Kidney (tissue), 22 donors: Measurements from ENCODE around the gene PCSK1. TPM values are rescaled to one million over a fixed set of nuclear protein-coding genes. Genes with fewer than 3 reads are reported as not detected.

Source experiments
- DNase-seq, 5 donors: peaks; one replicate each; pipeline ENCODE4 v3.0.0-alpha.2; 2013 to 2020
- FAIRE-seq: peaks from 2 replicates; lab custom pipeline; 2012; peaks lifted over from hg19 to GRCh38; lab: Jason Lieb, UNC
- H3K27ac ChIP-seq, 2 donors: one replicate each; pipeline ENCODE4 v1.7.0; 2013; ENCODE audit warnings: low read depth in 2 of 2, low read length in 2 of 2, inconsistent platforms in 1 of 2
- H3K27me3 ChIP-seq: one replicate; pipeline ENCODE4 v1.7.1; 2013; ENCODE audit warnings: low read length, inconsistent platforms; ENCODE audit not compliant: control insufficient read depth, insufficient read depth
- H3K36me3 ChIP-seq, 3 donors: one replicate each; pipeline versions ENCODE4 v1.7.0 to v1.7.1; 2013; ENCODE audit warnings: low read length in 3 of 3, control low read depth in 1 of 3, inconsistent platforms in 1 of 3; ENCODE audit not compliant: insufficient read depth in 3 of 3, control insufficient read depth in 2 of 3
- H3K4me1 ChIP-seq, 3 donors: one replicate each; pipeline versions ENCODE4 v1.7.0 to v1.7.1; 2013; ENCODE audit warnings: low read length in 3 of 3, inconsistent platforms in 1 of 3, low read depth in 1 of 3; ENCODE audit not compliant: control insufficient read depth in 2 of 3, insufficient read depth in 2 of 3
- H3K4me3 ChIP-seq, 3 donors: one replicate each; pipeline versions ENCODE4 v1.7.0 to v1.8.1; 2013; ENCODE audit warnings: low read length in 3 of 3, control low read depth in 1 of 3, inconsistent platforms in 1 of 3
- H3K9ac ChIP-seq, 3 donors: one replicate each; pipeline versions ENCODE4 v1.7.0 to v1.7.1; 2013; ENCODE audit warnings: low read length in 3 of 3, control low read depth in 1 of 3, inconsistent platforms in 1 of 3
- H3K9me3 ChIP-seq, 3 donors: one replicate each; pipeline versions ENCODE4 v1.7.0 to v1.7.1; 2013; ENCODE audit warnings: low read length in 3 of 3, control low read depth in 1 of 3, inconsistent platforms in 1 of 3; ENCODE audit not compliant: control insufficient read depth in 2 of 3, insufficient read depth in 1 of 3
- intact Hi-C: fragments of 100-400 bp; cut with DNase I; formaldehyde crosslinking; loops from one replicate; pipeline ENCODE4 v1.11.1; 2022
- long read RNA-seq, 10 donors: library from polyadenylated mRNA in 1 of 10; unstranded in 1 of 10; transcript quantifications; one replicate each; pipeline ENCODE4 v2.0.0 and lab custom pipeline, GENCODE V29; 2021 to 2026
- polyA plus RNA-seq: library from polyadenylated mRNA; stranded (reverse); fragments of 350-450 nt; fragmentation: Illumina TruSeq; extraction: RNeasy Lipid Tissue Mini Kit (QIAGEN cat#74804); gene quantifications from one replicate; pipeline ENCODE4 v1.2.3, GENCODE V29; 2014; ENCODE audit warnings: low read depth, low replicate concordance; ENCODE audit not compliant: insufficient read depth
- total RNA-seq: library from RNA; stranded (reverse); fragmentation: NEBNext Ultra II Directional; extraction: Animal tissue kit (Norgen Biotek cat#: 25700); gene quantifications from one replicate; pipeline ENCODE4 v1.2.1, GENCODE V29; 2021
- TF ChIP-seq, protein P1 (sequence below): IDR thresholded peaks from 3 replicates; pipeline ENCODE4 v1.5.1; 2012; ENCODE audit warnings: mild to moderate bottlenecking, moderate library complexity, borderline replicate concordance; ENCODE audit not compliant: insufficient read depth; ENCODE audit errors: extremely low read depth
- donor health status: control.
- donor health status: control.
- donor health status: control.
- donor health status: control.
- donor health status: control.
- donor health status: DM: yes; HTN: yes; CAD: no.
- donor health status: Normal renal cell carcinoma (clear cell type).

Gene PCSK1
- 1.0 TPM for total RNA-seq
- polyA plus RNA-seq: 0.13 TPM
- long read RNA-seq, donor 1: 0 reads
- long read RNA-seq, donor 2: 0 reads
- long read RNA-seq, donor 3: 0 reads
- long read RNA-seq, donor 4: 0 reads
- long read RNA-seq, donor 5: 0 reads
- long read RNA-seq, donor 6: 0 reads
- long read RNA-seq, donor 7, partial matches to known transcripts: 0 of 1 reads
- long read RNA-seq, donor 7, other reads (novel, unspliced or antisense): 1 of 1 reads
- long read RNA-seq, donor 8, full-length matches to known transcripts: 1 of 1 reads
- long read RNA-seq, donor 8, partial matches to known transcripts: 0 of 1 reads
- long read RNA-seq, donor 8, other reads (novel, unspliced or antisense): 0 of 1 reads
- long read RNA-seq, donor 9: 0 reads
- long read RNA-seq, donor 10: 0 reads

DNA sequence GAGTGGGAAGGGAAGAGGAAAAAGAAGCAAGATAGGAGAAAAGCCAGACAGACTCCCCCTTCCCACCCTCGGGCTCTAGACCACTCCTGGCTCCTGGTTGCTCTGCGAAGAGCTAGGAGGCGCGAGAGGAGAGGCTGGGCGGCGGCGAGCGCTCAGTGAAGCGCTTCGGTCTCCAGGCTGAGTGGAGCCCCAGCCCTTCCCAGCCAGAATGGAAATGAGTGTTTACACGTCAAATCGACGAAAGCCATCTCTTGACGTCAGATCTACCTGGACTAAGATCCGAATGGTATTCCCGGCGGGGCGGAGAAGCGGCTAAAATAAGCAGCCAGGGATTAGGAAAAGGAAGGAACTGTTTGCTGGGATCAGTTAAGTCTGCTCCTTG lies at the start of gene PCSK1:
Gene PCSK1 (minus strand): TSS at position 183 of the 382 bp plus-strand sequence. CDS start 206 bp downstream, outside the sequence.
- Histone ChIP-seq H3K27ac (no peak within 1 kb of the TSS), H3K9me3 (no peaks in the 10 kb centered on the region), H3K4me1 (peaks cover 0 to 2% (median 0%) of the 10 kb centered on the region in 3 donors), H3K27me3 (peaks cover 6% of the 10 kb centered on the region), H3K4me3 (no peak within 1 kb of the TSS), H3K36me3 (no peaks in the 10 kb centered on the region), H3K9ac (no peak within 1 kb of the TSS)
- FAIRE-seq: no peak
- TF ChIP-seq, protein P1, sequence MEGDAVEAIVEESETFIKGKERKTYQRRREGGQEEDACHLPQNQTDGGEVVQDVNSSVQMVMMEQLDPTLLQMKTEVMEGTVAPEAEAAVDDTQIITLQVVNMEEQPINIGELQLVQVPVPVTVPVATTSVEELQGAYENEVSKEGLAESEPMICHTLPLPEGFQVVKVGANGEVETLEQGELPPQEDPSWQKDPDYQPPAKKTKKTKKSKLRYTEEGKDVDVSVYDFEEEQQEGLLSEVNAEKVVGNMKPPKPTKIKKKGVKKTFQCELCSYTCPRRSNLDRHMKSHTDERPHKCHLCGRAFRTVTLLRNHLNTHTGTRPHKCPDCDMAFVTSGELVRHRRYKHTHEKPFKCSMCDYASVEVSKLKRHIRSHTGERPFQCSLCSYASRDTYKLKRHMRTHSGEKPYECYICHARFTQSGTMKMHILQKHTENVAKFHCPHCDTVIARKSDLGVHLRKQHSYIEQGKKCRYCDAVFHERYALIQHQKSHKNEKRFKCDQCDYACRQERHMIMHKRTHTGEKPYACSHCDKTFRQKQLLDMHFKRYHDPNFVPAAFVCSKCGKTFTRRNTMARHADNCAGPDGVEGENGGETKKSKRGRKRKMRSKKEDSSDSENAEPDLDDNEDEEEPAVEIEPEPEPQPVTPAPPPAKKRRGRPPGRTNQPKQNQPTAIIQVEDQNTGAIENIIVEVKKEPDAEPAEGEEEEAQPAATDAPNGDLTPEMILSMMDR: no peak
- intact Hi-C loops: no loop called here
- DNase-seq: no peak

DNA sequence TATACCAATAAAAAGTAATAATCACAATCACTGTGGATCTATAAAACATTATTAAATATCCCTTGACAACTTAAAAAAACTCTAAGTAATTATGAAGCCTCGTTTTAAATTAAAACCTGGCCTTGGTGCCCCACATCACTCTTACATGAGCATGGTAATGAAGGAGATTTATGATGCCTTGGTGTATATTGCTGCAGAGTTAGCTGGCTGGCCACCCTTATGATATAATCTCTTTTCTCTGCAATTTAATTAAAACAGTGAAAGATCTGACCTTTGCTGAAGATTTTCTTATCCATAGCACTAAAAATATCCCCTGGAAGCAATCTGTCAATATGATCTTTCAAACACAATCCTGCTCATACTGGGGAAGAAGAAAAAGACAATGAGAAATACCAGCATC lies 48.8 kb upstream of the PCSK1 start:
- Histone ChIP-seq H3K4me3 (no peak overlapping the region), H3K36me3 (no peaks in the 10 kb centered on the region), H3K9ac (no peak overlapping the region), H3K27ac (no peak overlapping the region), H3K4me1 (no peaks in the 10 kb centered on the region), H3K9me3 (no peaks in the 10 kb centered on the region), H3K27me3 (no peaks in the 10 kb centered on the region)
- DNase-seq: no peak
- FAIRE-seq: no peak
- TF ChIP-seq, protein P1: no peak
- intact Hi-C loops: no loop called here

DNA sequence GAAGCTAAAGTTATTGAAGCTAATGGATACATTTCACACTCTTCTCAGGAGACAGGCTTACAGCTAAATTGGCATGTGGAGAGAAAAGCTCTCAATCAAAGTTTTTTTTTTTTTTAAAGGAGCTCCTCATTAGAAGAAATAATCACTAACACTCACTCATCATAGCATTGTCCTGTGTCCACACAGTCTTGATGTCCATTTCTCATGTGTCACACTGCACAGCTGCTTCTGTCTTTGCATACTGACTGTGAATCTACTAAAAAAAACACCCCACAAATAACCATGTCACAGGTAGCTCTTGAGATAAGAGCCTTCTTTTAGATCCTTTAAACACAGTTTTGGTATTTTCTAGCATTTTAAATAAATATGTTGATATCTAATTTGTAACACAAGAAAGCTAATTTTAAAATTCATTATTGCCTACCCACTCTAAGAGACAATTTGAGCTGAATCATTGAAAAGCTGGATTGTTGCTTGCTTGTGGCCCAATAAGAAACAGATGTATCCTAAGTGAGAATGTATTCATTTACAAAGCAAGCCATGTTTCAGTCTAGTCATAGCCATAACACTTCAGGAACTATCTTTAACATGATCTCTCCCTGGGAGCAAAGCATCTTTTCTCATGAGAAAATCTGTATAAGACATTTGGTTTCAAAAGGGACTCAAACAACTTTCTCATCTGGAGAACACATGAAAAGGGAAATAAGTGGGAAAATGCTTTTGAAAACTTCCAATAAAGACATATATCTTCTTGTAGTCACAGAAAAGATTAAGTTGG lies 48.1 kb upstream of the PCSK1 start:
- Histone ChIP-seq H3K27ac (no peak overlapping the region), H3K36me3 (no peaks in the 10 kb centered on the region), H3K4me3 (no peak overlapping the region), H3K4me1 (no peaks in the 10 kb centered on the region), H3K27me3 (no peaks in the 10 kb centered on the region), H3K9me3 (no peaks in the 10 kb centered on the region), H3K9ac (no peak overlapping the region)
- intact Hi-C loops: no loop called here
- TF ChIP-seq, protein P1: no peak
- DNase-seq: no peak
- FAIRE-seq: no peak
